Ectodermal cell (in vitro differentiated cells): Measurements from ENCODE around the gene KCNQ1.

Experiments used
- H3K27ac ChIP-seq: 2 replicates; pipeline ENCODE4 v1.7.0; 2013; ENCODE audit warnings: mild to moderate bottlenecking, low read depth, low read length; ENCODE audit not compliant: insufficient read depth, poor library complexity, severe bottlenecking
- H3K27me3 ChIP-seq: 2 replicates; pipeline ENCODE4 v1.7.0; 2013; ENCODE audit warnings: mild to moderate bottlenecking, low read length; ENCODE audit not compliant: insufficient read depth, control insufficient read depth, poor library complexity, severe bottlenecking
- H3K36me3 ChIP-seq: one replicate; pipeline ENCODE4 v1.7.0; 2013; ENCODE audit warnings: low read length; ENCODE audit not compliant: control insufficient read depth, insufficient read depth
- H3K4me1 ChIP-seq: one replicate; pipeline ENCODE4 v1.7.0; 2013; ENCODE audit warnings: low read length; ENCODE audit not compliant: control insufficient read depth, insufficient read depth
- H3K4me3 ChIP-seq: 2 replicates; pipeline ENCODE4 v1.7.0; 2013; ENCODE audit warnings: low read depth, low read length, control low read depth; ENCODE audit not compliant: insufficient read depth
- H3K9me3 ChIP-seq: 2 replicates; pipeline ENCODE4 v1.7.0; 2013; ENCODE audit warnings: mild to moderate bottlenecking, low read length, moderate library complexity; ENCODE audit not compliant: control insufficient read depth
- whole genome bisulfite sequencing, 2 experiments: methylation state at CpG; one replicate each; pipeline ENCODE4 v1.1.7; 2013; ENCODE audit warnings: missing lambda C conversion rate in 2 of 2; 5-methylcytosine and 5-hydroxymethylcytosine counted together

KCNQ1 gene

DNA sequence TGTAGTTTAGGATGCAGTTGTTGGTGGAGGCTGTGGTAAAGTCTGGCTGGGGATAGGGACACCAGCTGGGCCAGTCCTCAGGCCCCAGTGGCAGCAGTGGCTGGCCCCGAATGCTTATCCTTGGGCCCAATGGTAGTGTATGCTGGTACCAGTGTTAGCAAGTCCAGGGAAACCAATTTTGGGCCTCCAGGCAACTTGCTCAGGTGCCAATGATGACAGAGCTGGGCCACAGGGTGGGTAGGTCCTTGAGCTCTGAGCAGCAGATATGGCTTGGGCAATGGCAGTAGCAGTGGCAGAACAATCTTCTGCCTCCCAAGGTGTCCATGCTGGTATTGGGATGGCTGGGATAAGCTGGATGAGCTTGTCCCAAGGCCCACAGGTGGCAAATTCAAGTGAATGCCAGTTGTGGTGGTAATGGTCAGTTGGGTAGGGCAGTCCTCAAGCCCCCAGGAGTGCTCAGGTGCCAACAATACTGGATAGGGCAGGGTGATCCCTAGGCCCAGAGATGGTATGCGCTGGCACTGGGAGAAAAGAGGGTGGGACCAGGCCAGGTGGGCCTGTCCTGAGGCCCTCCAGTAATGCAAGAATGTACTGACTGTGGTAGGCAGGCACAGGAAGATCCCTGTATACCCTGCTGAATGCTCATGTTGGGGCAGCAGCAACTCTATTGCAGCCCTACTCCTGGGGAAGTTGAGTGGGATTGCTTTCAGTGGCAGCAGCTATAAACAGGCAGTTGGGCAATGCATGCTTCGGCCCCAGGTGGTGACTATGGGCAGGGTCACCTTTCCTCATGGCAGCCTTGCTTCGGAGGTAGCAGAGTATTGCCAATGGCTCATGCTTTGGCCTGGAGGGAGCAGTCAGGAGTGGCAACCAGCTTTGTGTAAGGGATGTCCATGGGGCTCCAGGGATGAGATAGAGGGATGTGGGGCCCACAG, 200.3 kb downstream of the KCNQ1 start:
- no peaks in the 10 kb centered on the region for H3K36me3 ChIP-seq
- no peak overlapping the region for H3K4me3 ChIP-seq
- no peaks in the 10 kb centered on the region for H3K4me1 ChIP-seq
- no peak overlapping the region for H3K27ac ChIP-seq
- no peaks in the 10 kb centered on the region for H3K27me3 ChIP-seq
- peaks cover 15% of the 10 kb centered on the region for H3K9me3 ChIP-seq
- 91 to 95% methylated on average over 4 of the region's 4 CpGs for WGBS, 2 experiments

DNA sequence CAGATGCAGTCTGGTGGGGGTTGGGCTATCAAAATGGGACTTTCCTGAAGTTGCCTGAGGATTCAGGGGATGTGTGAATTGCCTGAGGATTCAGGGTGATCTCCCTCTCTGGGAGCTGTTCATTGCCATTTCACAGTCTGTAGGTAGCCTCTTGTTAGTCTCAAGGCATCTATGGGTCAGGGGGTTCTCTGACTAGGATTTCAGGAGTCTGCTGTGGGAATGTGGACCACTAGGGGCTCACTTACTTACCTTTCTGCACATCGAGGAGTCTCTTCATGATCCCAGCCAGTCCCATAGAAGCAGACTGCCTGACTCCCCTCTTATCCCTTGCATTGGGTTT, 200.9 kb downstream of the KCNQ1 start:
- Histone ChIP-seq H3K9me3 (peaks cover 18% of the 10 kb centered on the region), H3K4me1 (no peaks in the 10 kb centered on the region), H3K36me3 (no peaks in the 10 kb centered on the region), H3K27ac (no peak overlapping the region), H3K27me3 (no peaks in the 10 kb centered on the region), H3K4me3 (no peak overlapping the region)
- WGBS, 2 experiments: 82 to 90% methylated on average over 1 of the region's 1 CpG

DNA sequence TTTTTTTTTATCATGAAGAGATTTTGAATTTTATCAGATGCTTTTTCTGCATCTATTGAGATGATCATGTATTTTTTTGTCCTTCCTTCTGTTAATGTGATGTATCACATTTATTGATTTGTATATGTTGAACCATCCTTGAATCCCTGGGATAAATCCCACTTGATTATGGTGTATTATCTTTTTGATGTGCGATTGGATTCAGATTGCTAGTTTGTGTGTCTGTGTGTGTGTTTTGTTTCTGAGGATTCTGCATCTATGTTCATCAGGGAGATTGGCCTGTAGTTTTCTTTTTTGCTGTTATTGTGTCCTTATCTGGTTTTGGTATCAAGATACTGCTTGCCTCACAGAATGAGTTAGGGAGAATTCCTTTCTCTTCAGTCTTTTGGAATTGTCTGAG, 202.4 kb downstream of the KCNQ1 start:
- WGBS, 2 experiments: 100% methylated on average over 1 of the region's 1 CpG
- Histone ChIP-seq H3K4me1 (no peaks in the 10 kb centered on the region), H3K9me3 (peaks cover 13% of the 10 kb centered on the region), H3K36me3 (no peaks in the 10 kb centered on the region), H3K27ac (no peak overlapping the region), H3K27me3 (no peaks in the 10 kb centered on the region), H3K4me3 (no peak overlapping the region)

DNA sequence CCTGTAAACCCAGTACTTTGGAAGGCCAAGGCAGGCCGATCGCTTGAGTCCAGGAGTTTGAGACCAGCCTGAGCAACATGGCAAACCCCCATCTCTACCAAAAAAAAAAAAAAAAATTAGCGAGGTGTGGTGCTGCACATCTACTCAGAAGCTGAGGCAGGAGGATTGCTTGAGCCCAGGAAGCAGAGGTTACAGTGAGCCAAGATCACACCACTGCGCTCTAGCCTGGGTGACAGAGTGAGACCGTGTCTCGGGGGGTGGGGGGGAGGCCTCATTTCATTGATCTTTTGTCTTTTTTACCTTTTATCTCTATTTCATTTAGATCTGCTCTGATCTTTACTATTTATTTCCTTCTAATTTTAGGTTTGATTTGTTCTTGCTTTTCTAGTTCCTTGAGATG, 203.1 kb downstream of the KCNQ1 start:
- no peak overlapping the region for H3K4me3 ChIP-seq
- WGBS, 2 experiments: 96 to 98% methylated on average over 4 to 6 of the region's 6 CpGs
- H3K27ac ChIP-seq: no peak overlapping the region
- no peaks in the 10 kb centered on the region for H3K4me1 ChIP-seq
- peaks cover 11% of the 10 kb centered on the region for H3K9me3 ChIP-seq
- H3K36me3 ChIP-seq: no peaks in the 10 kb centered on the region
- no peaks in the 10 kb centered on the region for H3K27me3 ChIP-seq

DNA sequence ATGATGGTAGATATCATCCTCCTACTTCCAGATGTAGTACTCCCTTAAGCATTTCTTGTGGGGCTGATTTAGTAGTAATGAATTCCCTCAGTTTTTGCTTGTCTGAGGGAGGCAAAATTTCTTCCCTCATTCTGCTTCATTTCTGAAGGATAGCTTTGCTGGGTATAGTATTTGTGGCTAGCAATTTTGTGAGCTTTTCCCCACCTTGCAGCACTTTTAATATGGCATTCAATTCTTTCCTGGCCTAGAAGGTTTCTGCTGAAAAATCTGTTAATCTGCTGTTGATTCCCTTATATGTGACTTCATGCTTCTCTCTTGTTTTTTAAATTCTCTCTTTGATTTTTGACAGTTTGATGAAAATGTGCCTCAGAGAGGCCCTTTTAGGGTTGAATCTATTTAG, 204.6 kb downstream of the KCNQ1 start:
- H3K9me3 ChIP-seq: peaks cover 7% of the 10 kb centered on the region
- H3K4me3 ChIP-seq: no peak overlapping the region

DNA sequence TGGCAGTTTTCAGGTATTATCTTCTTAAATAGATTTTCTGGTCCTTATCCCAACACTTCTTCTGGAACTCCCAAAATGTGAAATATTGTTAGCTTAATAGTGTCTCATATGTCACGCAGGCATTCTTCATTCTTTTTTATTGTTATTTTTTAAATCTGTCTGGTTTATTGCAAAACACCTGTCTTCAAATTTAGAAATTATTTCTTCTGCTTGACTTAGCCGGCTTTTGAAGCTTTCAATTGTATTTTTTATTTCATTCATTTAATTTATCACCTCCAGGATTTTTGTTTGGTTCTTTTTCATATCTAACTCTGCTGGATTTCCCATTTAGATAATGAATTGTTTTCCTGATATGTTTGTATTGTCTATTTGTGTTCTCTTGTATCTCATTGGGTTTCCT, 205.0 kb downstream of the KCNQ1 start:
- peaks cover 6% of the 10 kb centered on the region for H3K9me3 ChIP-seq

More for the DNA sequence above, 204.6 kb downstream of the KCNQ1 start:
- H3K36me3 ChIP-seq: no peaks in the 10 kb centered on the region
- H3K4me1 ChIP-seq: no peaks in the 10 kb centered on the region
- no peaks in the 10 kb centered on the region for H3K27me3 ChIP-seq
- H3K27ac ChIP-seq: no peak overlapping the region

DNA sequence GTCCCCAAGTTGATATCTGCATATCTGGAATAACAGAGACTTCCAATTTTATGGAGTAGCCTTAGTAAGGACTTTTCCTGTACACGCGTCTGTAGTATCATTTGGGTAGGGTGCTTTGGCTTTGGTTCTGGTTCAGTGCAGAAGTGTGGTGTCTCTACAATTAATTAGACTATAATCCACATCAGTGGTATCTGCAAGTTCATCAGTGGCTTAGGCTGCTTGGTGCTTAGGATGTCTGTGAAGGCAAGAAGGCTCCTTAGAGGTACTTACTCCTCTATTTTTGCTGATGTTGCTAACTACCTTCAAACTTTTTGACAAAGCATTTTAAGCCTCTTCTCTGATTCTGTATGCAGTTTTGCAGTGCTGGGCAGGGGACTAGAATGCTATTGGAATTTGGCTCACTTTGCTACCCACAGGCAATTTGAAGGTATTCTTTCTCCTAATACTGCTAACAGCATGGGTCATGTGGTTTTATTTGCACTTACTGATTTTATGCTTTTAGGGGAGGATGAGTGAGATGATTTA, 205.6 kb downstream of the KCNQ1 start:
- H3K27ac ChIP-seq: no peak overlapping the region
- H3K36me3 ChIP-seq: no peaks in the 10 kb centered on the region
- 92 to 100% methylated on average over 2 of the region's 2 CpGs for WGBS, 2 experiments
- H3K4me1 ChIP-seq: no peaks in the 10 kb centered on the region
- H3K9me3 ChIP-seq: peaks cover 4% of the 10 kb centered on the region
- no peak overlapping the region for H3K4me3 ChIP-seq
- no peaks in the 10 kb centered on the region for H3K27me3 ChIP-seq

More for the DNA sequence above, 205.0 kb downstream of the KCNQ1 start:
- Histone ChIP-seq H3K4me3 (no peak overlapping the region), H3K36me3 (no peaks in the 10 kb centered on the region), H3K4me1 (no peaks in the 10 kb centered on the region), H3K27me3 (no peaks in the 10 kb centered on the region), H3K27ac (no peak overlapping the region)
- 83 to 100% methylated on average over 1 to 2 of the region's 2 CpGs for WGBS, 2 experiments

DNA sequence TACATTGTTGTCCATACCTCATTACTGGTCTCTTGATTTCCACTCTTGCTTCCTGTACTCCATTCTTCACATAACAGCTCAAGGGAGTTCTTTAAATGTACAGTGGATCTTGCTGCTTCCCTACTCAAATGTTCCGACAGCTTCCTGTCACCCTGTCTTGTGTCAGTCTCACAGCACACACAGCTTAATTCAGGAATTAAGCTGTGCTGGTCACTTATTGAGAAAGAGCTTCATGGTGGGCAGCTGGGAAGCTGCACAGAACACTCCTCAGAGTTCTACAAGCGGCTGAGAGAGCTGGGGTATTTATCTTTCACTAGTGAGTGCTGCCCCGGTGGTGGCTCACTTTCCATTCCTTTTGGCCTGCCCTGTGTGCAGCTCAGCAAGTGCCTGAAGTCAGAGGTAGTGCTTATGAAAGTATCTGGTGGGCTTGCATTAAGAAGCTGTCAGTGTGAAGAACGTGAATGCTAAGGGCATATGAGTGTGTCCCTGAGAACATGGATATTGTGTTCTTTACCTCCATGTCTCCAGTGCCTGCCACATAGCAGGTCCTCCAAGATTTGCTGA, 206.3 kb downstream of the KCNQ1 start:
- Histone ChIP-seq H3K9me3 (peaks cover 4% of the 10 kb centered on the region), H3K27me3 (no peaks in the 10 kb centered on the region), H3K4me3 (no peak overlapping the region), H3K4me1 (no peaks in the 10 kb centered on the region), H3K27ac (no peak overlapping the region), H3K36me3 (no peaks in the 10 kb centered on the region)
- 90 to 96% methylated on average over 4 of the region's 4 CpGs for WGBS, 2 experiments

DNA sequence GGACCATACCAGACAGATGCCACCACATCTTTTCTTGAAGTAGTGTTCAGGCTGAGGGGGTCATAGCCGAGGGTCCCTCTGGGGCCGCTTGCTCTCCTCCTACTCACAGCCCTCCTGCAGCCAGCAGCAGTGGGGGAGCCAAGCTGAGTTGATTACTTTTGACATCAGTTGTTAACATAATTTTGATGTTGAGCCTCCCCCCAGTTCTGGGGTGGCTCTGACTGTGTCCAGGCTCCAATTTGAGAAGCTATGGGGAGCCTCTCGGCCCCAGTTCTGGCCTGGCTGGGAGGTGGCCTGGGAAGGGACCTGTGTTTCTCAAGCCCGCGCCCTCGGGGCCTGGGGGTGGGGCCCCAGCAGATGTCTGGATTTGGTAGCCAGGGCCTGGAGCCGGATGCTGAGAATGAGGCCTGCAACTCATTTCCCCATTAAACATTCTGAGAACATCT, 207.0 kb downstream of the KCNQ1 start:
- Histone ChIP-seq H3K4me3 (no peak overlapping the region), H3K27me3 (no peaks in the 10 kb centered on the region), H3K36me3 (no peaks in the 10 kb centered on the region), H3K4me1 (no peaks in the 10 kb centered on the region), H3K27ac (no peak overlapping the region), H3K9me3 (peaks cover 4% of the 10 kb centered on the region)
- 92 to 95% methylated on average over 7 of the region's 7 CpGs for WGBS, 2 experiments

DNA sequence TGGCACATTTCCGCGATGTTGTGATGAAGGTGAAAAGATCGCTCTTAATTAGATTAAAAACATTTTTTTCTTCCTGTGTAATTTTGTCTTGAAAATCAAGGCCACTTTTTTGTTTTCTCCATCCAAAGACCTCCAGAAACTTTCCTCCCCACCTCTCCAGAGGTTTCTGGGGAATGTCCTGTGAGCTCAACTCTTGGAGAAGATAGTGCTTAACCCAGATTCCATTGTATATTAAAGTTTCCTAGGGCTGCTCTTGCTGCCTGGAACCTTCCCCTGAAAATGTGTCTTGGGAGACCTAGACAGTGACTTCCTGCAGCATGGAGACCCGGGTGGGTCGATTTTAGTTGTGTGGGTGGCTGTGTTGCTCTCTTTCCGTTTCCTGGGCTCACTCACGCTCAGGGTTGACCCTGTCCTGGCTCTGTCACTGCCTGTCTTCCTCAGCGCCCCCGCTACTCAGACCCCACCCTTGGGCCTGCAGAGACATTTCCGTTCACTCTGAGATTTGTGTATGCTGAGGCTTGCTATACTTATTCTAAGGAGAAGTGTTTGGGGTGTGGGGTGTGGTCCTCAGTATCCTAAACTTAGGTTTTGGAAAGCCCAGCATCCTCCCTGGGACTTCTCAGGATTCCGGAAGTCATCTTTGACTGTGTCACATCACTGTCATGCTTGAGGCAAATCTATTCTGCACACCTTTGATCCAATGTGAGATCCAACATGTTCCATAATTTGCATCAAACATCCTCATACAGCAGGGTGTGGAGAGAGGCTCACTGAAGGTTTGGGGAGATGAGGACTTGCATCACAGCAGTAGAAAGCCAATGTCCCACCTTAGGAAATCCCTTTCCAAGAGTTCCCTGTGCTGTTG, 207.8 kb downstream of the KCNQ1 start:
- Histone ChIP-seq H3K9me3 (peaks cover 4% of the 10 kb centered on the region), H3K4me3 (no peak overlapping the region)

More for the DNA sequence above, 207.8 kb downstream of the KCNQ1 start:
- no peak overlapping the region for H3K27ac ChIP-seq
- WGBS, 2 experiments: 89 to 95% methylated on average over 8 to 11 of the region's 11 CpGs
- H3K4me1 ChIP-seq: no peaks in the 10 kb centered on the region
- no peaks in the 10 kb centered on the region for H3K36me3 ChIP-seq
- no peaks in the 10 kb centered on the region for H3K27me3 ChIP-seq
